ENCODE data around the gene INKA1. TPM values are rescaled to one million over a fixed set of nuclear protein-coding genes. Genes with fewer than 3 reads are reported as not detected.

Gene INKA1
- polyA plus RNA-seq, 1 donor from 2014 or later = 1.7 TPM

- no peaks in the 10 kb centered on the region for H3F3A ChIP-seq (ENCODE audit: insufficient read depth, low read length, poor library complexity, severe bottlenecking)
- H3K4me2 ChIP-seq (ENCODE audit: low read length) = no peak overlapping the region
- no peaks in the 10 kb centered on the region for H3K36me3 ChIP-seq (ENCODE audit: insufficient read depth, low read length)
- no peak overlapping the region for H3K27ac ChIP-seq (ENCODE audit: low read length)
- H3K4me3 ChIP-seq (ENCODE audit: low read length) = no peak overlapping the region
- no peak overlapping the region for H2AFZ ChIP-seq (ENCODE audit: low read depth, low read length)
- H3K9me3 ChIP-seq (ENCODE audit: low read length) = no peaks in the 10 kb centered on the region
- no peak overlapping the region for H3K9ac ChIP-seq (ENCODE audit: low read length)
- H3K9me2 ChIP-seq (ENCODE audit: insufficient read depth, low read length) = no peaks in the 10 kb centered on the region
- H4K20me1 ChIP-seq (ENCODE audit: insufficient read depth) = no peaks in the 10 kb centered on the region
- no peaks in the 10 kb centered on the region for H3K27me3 ChIP-seq (ENCODE audit: insufficient read depth, low read depth, low read length)
- no peak for TF ChIP-seq REST (IDR thresholded peaks at IDR 0.05; ENCODE audit: borderline replicate concordance)
- no peak for TF ChIP-seq TAF1 (IDR thresholded peaks at IDR 0.05; ENCODE audit: low read depth)
- no peak for TF ChIP-seq RAD21 (conservative IDR thresholded peaks at IDR 0.05)
- TF ChIP-seq MXI1 (conservative IDR thresholded peaks at IDR 0.05; ENCODE audit: poor library complexity, severe bottlenecking) = no peak
- TF ChIP-seq EZH2 (IDR thresholded peaks at IDR 0.05; ENCODE audit: borderline replicate concordance, insufficient read depth, low read length, poor library complexity, severe bottlenecking) = no peak
- TF ChIP-seq SMC3 (conservative IDR thresholded peaks at IDR 0.05; ENCODE audit: poor library complexity) = no peak
- no peak for TF ChIP-seq EP300 (conservative IDR thresholded peaks at IDR 0.05; ENCODE audit: poor library complexity, severe bottlenecking)
- H3K79me2 ChIP-seq (replicated peaks; ENCODE audit: insufficient read depth, low read length) = no peaks in the 10 kb centered on the region
These were observed 9.5 kb upstream of the INKA1 start for GRCh38 chr3:49793486-49794085.

- no peaks in the 10 kb centered on the region for H4K20me1 ChIP-seq (ENCODE audit: insufficient read depth)
- H3K27me3 ChIP-seq (ENCODE audit: insufficient read depth, low read depth, low read length) = no peaks in the 10 kb centered on the region
- TF ChIP-seq CTCF (IDR thresholded peaks at IDR 0.05; ENCODE audit: poor library complexity, severe bottlenecking) (no peak), MXI1 (conservative IDR thresholded peaks at IDR 0.05; ENCODE audit: poor library complexity, severe bottlenecking) (no peak), RAD21 (conservative IDR thresholded peaks at IDR 0.05) (no peak), EP300 (conservative IDR thresholded peaks at IDR 0.05; ENCODE audit: poor library complexity, severe bottlenecking) (no peak), REST (IDR thresholded peaks at IDR 0.05; ENCODE audit: borderline replicate concordance) (no peak), EZH2 (IDR thresholded peaks at IDR 0.05; ENCODE audit: borderline replicate concordance, insufficient read depth, low read length, poor library complexity, severe bottlenecking) (no peak), SMC3 (conservative IDR thresholded peaks at IDR 0.05; ENCODE audit: poor library complexity) (no peak)
- H3K9me3 ChIP-seq (ENCODE audit: low read length) = no peaks in the 10 kb centered on the region
- H3K27ac ChIP-seq (ENCODE audit: low read length) = no peak overlapping the region
- no peak overlapping the region for H3K4me3 ChIP-seq (ENCODE audit: low read length)
- no peaks in the 10 kb centered on the region for H3F3A ChIP-seq (ENCODE audit: insufficient read depth, low read length, poor library complexity, severe bottlenecking)
- H2AFZ ChIP-seq (ENCODE audit: low read depth, low read length) = no peak overlapping the region
- no peak overlapping the region for H3K4me2 ChIP-seq (ENCODE audit: low read length)
- no peaks in the 10 kb centered on the region for H3K79me2 ChIP-seq (replicated peaks; ENCODE audit: insufficient read depth, low read length)
- no peaks in the 10 kb centered on the region for H3K36me3 ChIP-seq (ENCODE audit: insufficient read depth, low read length)
- H3K9me2 ChIP-seq (ENCODE audit: insufficient read depth, low read length) = no peaks in the 10 kb centered on the region
- no peak overlapping the region for H3K9ac ChIP-seq (ENCODE audit: low read length)
These were observed 8.6 kb upstream of the INKA1 start for GRCh38 chr3:49794431-49794830.
